Measurements from ENCODE around the gene HTR4.

- TF ChIP-seq CTCF (optimal IDR thresholded peaks at IDR 0.05 in 1 of 3, IDR thresholded peaks at IDR 0.05 in 1 of 3, conservative IDR thresholded peaks at IDR 0.05 in 1 of 3; ENCODE audit: extremely low read depth in 1 of 3, insufficient read depth in 2 of 3, low read length in 3 of 3) (no peak), EZH2 (IDR thresholded peaks at IDR 0.05; ENCODE audit: low read length) (no peak)
Measured at GRCh38 chr5:148443241-148443640, 211.1 kb downstream of the HTR4 start.

Data from keratinocyte (primary cell).